B cell (primary cell): ENCODE data around the gene BACH2. TPM values are rescaled to one million over a fixed set of nuclear protein-coding genes. Genes with fewer than 3 reads are reported as not detected.

Experiments
- ATAC-seq: fragments of 200-7000 bp; cut with Tn5 transposase; one replicate; pipeline ENCODE4 v1.10.0; 2021; ENCODE audit warnings: low read depth, mild to moderate bottlenecking, moderate number of reproducible peaks, moderate library complexity
- CTCF ChIA-PET: fragments of 350-600 bp; sonication (Branson Sonifier 250); formaldehyde crosslinking; loops from one replicate; lab custom pipeline; 2021; ENCODE audit warnings: antibody characterized with exemption, inconsistent platforms; lab: Charles Lee
- POLR2A ChIA-PET: fragments of 350-600 bp; sonication (Branson Sonifier 250); formaldehyde crosslinking; loops from one replicate; lab custom pipeline; 2021; ENCODE audit warnings: antibody characterized with exemption; lab: Charles Lee
- DNase-seq: peaks from one replicate; pipeline ENCODE4 v3.0.0; 2013
- H2AFZ ChIP-seq: 2 replicates; pipeline ENCODE4 v1.6.1; 2012; ENCODE audit warnings: mild to moderate bottlenecking, low read depth, low read length; ENCODE audit not compliant: insufficient read depth, poor library complexity, severe bottlenecking
- H3K27ac ChIP-seq, 2 donors: 1 replicate in 1 of 2; 2 replicates in 1 of 2; pipeline ENCODE4 v1.5.1; 2012 to 2013; ENCODE audit warnings: low read length in 2 of 2, mild to moderate bottlenecking in 2 of 2, moderate library complexity in 1 of 2
- H3K27me3 ChIP-seq, 4 experiments: fragments of 200-600 bp in 1 of 4; sonication (generic) in 1 of 4; replicated peaks in 1 of 4; 1 replicate in 2 of 4; 2 replicates in 2 of 4; pipeline versions ENCODE4 v1.6.1 to v1.7.0; 2013 to 2016; ENCODE audit warnings: low read length in 3 of 4, mild to moderate bottlenecking in 2 of 4, mixed read lengths in 1 of 4, moderate library complexity in 1 of 4; ENCODE audit not compliant: insufficient read depth in 4 of 4, control insufficient read depth in 3 of 4; ENCODE audit errors: control extremely low read depth in 1 of 4
- H3K36me3 ChIP-seq, 2 experiments: replicated peaks in 1 of 2; 1 replicate in 1 of 2; 2 replicates in 1 of 2; pipeline versions ENCODE4 v1.6.1 to v1.7.1; 2013; ENCODE audit warnings: low read length in 1 of 2; ENCODE audit not compliant: insufficient read depth in 2 of 2, control insufficient read depth in 1 of 2; ENCODE audit errors: control extremely low read depth in 1 of 2, extremely low read depth in 1 of 2
- H3K4me1 ChIP-seq, 2 donors: fragments of 200-600 bp in 1 of 2; sonication (generic) in 1 of 2; 1 replicate in 1 of 2; 2 replicates in 1 of 2; pipeline versions ENCODE4 v1.5.1 to v1.6.1; 2013 to 2017; ENCODE audit warnings: low read length in 2 of 2; ENCODE audit not compliant: control insufficient read depth in 2 of 2, insufficient read depth in 2 of 2
- H3K4me2 ChIP-seq: replicated peaks from 2 replicates; pipeline ENCODE3; 2012; ENCODE audit warnings: mild to moderate bottlenecking, low read depth, low read length; ENCODE audit not compliant: poor library complexity, severe bottlenecking
- H3K4me3 ChIP-seq, 5 experiments: fragments of 200-600 bp in 1 of 5; sonication (generic) in 1 of 5; 1 replicate in 3 of 5; 2 replicates in 2 of 5; pipeline versions ENCODE4 v1.5.1 to v1.7.0; 2011 to 2016; ENCODE audit warnings: low read length in 4 of 5, mild to moderate bottlenecking in 4 of 5, low read depth in 2 of 5, control low read depth in 1 of 5, moderate library complexity in 1 of 5; ENCODE audit not compliant: insufficient read depth in 1 of 5; ENCODE audit errors: control extremely low read depth in 1 of 5, extremely low read depth in 1 of 5
- H3K79me2 ChIP-seq: fragments of 200-600 bp; sonication (generic); one replicate; pipeline ENCODE4 v1.6.0; 2016; ENCODE audit warnings: low read length; ENCODE audit not compliant: control insufficient read depth, insufficient read depth
- H3K9ac ChIP-seq: fragments of 200-600 bp; sonication (generic); 2 replicates; pipeline ENCODE4 v1.6.1; 2017; ENCODE audit warnings: mild to moderate bottlenecking, low read length, moderate library complexity
- H3K9me3 ChIP-seq, 3 donors: one replicate each; pipeline versions ENCODE4 v1.6.1 to v1.7.1; 2013; ENCODE audit warnings: low read length in 2 of 3; ENCODE audit not compliant: control insufficient read depth in 2 of 3, insufficient read depth in 1 of 3; ENCODE audit errors: control extremely low read depth in 1 of 3
- H4K20me1 ChIP-seq: 2 replicates; pipeline ENCODE4 v1.6.0; 2012; ENCODE audit warnings: mild to moderate bottlenecking, low read length; ENCODE audit not compliant: insufficient read depth, control insufficient read depth, poor library complexity, severe bottlenecking
- H3K27ac Mint-ChIP-seq: one replicate; pipeline ENCODE4 v1.8.0; 2021; ENCODE audit warnings: mixed read lengths
- H3K27me3 Mint-ChIP-seq: one replicate; pipeline ENCODE4 v1.8.0; 2021; ENCODE audit warnings: mixed read lengths
- H3K4me1 Mint-ChIP-seq: one replicate; pipeline ENCODE4 v1.8.0; 2021; ENCODE audit warnings: mixed read lengths
- H3K4me3 Mint-ChIP-seq: one replicate; pipeline ENCODE4 v1.8.0; 2021; ENCODE audit warnings: mixed read lengths
- H3K9me3 Mint-ChIP-seq: one replicate; pipeline ENCODE4 v1.8.0; 2022; ENCODE audit warnings: mixed read lengths; ENCODE audit not compliant: insufficient read depth
- EZH2 ChIP-seq: IDR thresholded peaks from 2 replicates; pipeline ENCODE4 v1.6.1; 2012; ENCODE audit warnings: borderline replicate concordance, low read depth, mild to moderate bottlenecking, moderate library complexity, low read length; ENCODE audit not compliant: insufficient read depth, poor library complexity, severe bottlenecking
- WGBS: methylation state at CpG from one replicate; pipeline ENCODE4 v1.1.5; 2013; ENCODE audit warnings: missing lambda C conversion rate; ENCODE audit not compliant: insufficient coverage; 5-methylcytosine and 5-hydroxymethylcytosine counted together
- intact Hi-C: fragments of 100-400 bp; cut with micrococcal nuclease; formaldehyde crosslinking; loops from one replicate; pipeline ENCODE4 v1.10.0; 2022
- polyA plus RNA-seq: library from polyadenylated mRNA; depleted of rRNA; stranded (reverse); fragments of >200 nt; gene quantifications from 2 replicates; pipeline ENCODE4 v1.2.3, GENCODE V29; 2012
- total RNA-seq, 2 donors: library from RNA; stranded (reverse); fragments of 120-200 nt in 1 of 2; gene quantifications; 1 replicate in 1 of 2; 2 replicates in 1 of 2; pipeline versions ENCODE4 v1.2.3 to v1.2.4, GENCODE V29; 2013 to 2022
- TF ChIP-seq, protein P1 (sequence below): fragments of 200-600 bp; IDR thresholded peaks from one replicate; pipeline ENCODE4 v1.8.0; 2022; ENCODE audit warnings: antibody characterized with exemption, mild to moderate bottlenecking

Gene BACH2
- total and polyA plus RNA-seq, 2 donors (not counting 1 experiment from before 2014, with no cell fraction given): 41.1 to 235 TPM

DNA sequence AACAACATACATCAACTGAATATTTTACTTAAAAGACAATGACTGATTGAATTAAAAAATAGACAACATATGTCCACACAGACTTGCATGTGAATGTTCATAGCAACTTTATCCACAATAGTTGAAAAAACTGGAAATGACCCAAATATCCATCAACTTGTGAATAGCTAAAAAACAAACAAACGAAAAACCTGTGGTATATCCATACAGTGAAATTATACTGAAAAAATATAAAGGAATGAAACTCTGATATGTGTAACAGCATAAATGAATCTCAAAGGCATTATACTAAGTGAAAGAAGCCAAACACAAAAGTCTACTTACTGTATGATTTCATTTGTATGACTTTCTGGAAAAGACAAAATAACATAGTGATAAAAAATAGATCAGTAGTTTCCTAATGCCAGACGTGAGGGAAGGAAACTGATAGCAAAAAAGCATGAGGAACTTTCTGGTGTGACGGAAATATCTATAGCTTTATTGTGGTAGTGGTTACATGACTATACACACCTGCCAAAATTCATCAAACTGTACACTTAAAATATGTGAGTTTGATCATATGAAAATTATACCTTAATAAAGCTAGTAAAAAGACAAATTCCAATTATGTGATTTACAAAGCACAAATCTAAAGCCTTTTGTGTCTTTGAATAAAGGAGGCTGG, 123.2 kb downstream of the BACH2 start:
- H3K4me3 ChIP-seq: no peak overlapping the region
- peaks cover 40 to 64% of the 10 kb centered on the region in 2 donors for H3K4me1 ChIP-seq
- POLR2A ChIA-PET: interaction anchor here (0.5 kb wide), 1 partner anchor 320 kb away, joined by 6 read pairs; no protein-coding TSS in a partner anchor
- TF ChIP-seq EZH2: no peak
- TF ChIP-seq, protein P1, sequence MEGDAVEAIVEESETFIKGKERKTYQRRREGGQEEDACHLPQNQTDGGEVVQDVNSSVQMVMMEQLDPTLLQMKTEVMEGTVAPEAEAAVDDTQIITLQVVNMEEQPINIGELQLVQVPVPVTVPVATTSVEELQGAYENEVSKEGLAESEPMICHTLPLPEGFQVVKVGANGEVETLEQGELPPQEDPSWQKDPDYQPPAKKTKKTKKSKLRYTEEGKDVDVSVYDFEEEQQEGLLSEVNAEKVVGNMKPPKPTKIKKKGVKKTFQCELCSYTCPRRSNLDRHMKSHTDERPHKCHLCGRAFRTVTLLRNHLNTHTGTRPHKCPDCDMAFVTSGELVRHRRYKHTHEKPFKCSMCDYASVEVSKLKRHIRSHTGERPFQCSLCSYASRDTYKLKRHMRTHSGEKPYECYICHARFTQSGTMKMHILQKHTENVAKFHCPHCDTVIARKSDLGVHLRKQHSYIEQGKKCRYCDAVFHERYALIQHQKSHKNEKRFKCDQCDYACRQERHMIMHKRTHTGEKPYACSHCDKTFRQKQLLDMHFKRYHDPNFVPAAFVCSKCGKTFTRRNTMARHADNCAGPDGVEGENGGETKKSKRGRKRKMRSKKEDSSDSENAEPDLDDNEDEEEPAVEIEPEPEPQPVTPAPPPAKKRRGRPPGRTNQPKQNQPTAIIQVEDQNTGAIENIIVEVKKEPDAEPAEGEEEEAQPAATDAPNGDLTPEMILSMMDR: no peak
- peak overlapping the region; percentile 50 for H3K27ac Mint-ChIP-seq
- no CpG with 5 or more reads among the region's 3 CpGs for WGBS
- H3K36me3 ChIP-seq: peaks cover 1 to 13% of the 10 kb centered on the region in 2 experiments
- H3K4me2 ChIP-seq: peak overlapping the region; percentile 22
- no peaks in the 10 kb centered on the region for H3K9me3 ChIP-seq
- H3K79me2 ChIP-seq: peaks cover 95% of the 10 kb centered on the region
- no peak overlapping the region for H3K9ac ChIP-seq
- peak overlapping the region in 1 of 2 donors; percentile 91 for H3K27ac ChIP-seq
- H3K4me3 Mint-ChIP-seq: peak overlapping the region; percentile 62
- no peaks in the 10 kb centered on the region for H3K27me3 ChIP-seq
- ATAC-seq: no peak
- H3K4me1 Mint-ChIP-seq: peaks cover 71% of the 10 kb centered on the region
- CTCF ChIA-PET: interaction anchor here (1.0 kb wide), 1 partner anchor 219 kb away, joined by 3 read pairs; no protein-coding TSS in a partner anchor
- no peaks in the 10 kb centered on the region for H3K9me3 Mint-ChIP-seq
- peak; percentile 42 for DNase-seq
- intact Hi-C loops: loop anchor here (2.0 kb wide), 1 partner anchor 13 kb away; no protein-coding TSS in a partner anchor
- H2AFZ ChIP-seq: no peak overlapping the region
- H3K27me3 Mint-ChIP-seq: no peaks in the 10 kb centered on the region
- H4K20me1 ChIP-seq: peaks cover 40% of the 10 kb centered on the region

DNA sequence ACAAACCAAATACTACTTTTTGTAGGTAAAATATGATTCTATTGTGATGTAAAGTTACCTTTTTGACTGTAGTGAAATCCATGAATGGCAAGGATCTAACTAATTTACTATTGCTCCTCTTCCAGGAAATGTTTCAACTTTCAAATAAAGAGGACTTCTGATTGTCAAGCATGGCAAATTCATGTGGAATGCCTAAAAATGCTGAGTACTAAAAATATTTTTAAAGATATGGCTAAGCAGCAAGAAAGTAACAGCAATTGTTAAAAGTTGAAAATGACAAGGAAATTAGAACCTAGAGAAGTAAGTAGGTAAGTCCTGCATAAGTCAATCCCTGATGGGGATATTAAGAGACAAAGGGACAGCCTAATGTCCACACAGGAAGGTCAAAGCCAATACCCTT, 126.0 kb downstream of the BACH2 start:
- H3K4me1 Mint-ChIP-seq: peaks cover 54% of the 10 kb centered on the region
- ChIA-PET CTCF (no interaction called here), POLR2A (no interaction called here)
- Histone ChIP-seq H3K4me1 (peaks cover 12 to 36% of the 10 kb centered on the region in 2 donors), H3K4me3 (no peak overlapping the region), H3K79me2 (peaks cover 90% of the 10 kb centered on the region), H3K27ac (peak overlapping the region in 1 of 2 donors; percentile 24), H3K4me2 (no peak overlapping the region), H3K9ac (no peak overlapping the region), H2AFZ (no peak overlapping the region), H3K36me3 (peaks cover 1 to 23% of the 10 kb centered on the region in 2 experiments), H4K20me1 (peaks cover 18% of the 10 kb centered on the region), H3K27me3 (no peaks in the 10 kb centered on the region), H3K9me3 (no peaks in the 10 kb centered on the region)
- H3K9me3 Mint-ChIP-seq: no peaks in the 10 kb centered on the region
- TF ChIP-seq, protein P1: no peak
- TF ChIP-seq EZH2: no peak
- no peak overlapping the region for H3K27ac Mint-ChIP-seq
- intact Hi-C loops: no loop called here
- no peak for ATAC-seq
- no peak for DNase-seq
- H3K4me3 Mint-ChIP-seq: no peak overlapping the region
- H3K27me3 Mint-ChIP-seq: no peaks in the 10 kb centered on the region
